ENCODE measurements around the gene PDS5B.

- TF ChIP-seq CTCF (IDR thresholded peaks at IDR 0.05): no peak
- TF ChIP-seq POLR2A (IDR thresholded peaks at IDR 0.05): no peak
These were observed 71.1 kb downstream of the PDS5B start for GRCh38 chr13:32657309-32657708.
